GM23338 (cell line): ENCODE measurements around the gene GRIK1.

Source experiments
- CREB1 ChIP-seq: fragments of 250-450 bp; sonication (Bioruptor Pico); IDR thresholded peaks from 2 replicates; pipeline ENCODE4 v1.5.0; 2020; ENCODE audit warnings: low read depth, mild to moderate bottlenecking, moderate library complexity
- CTCF ChIP-seq, 2 experiments: fragments of 200-600 bp in 1 of 2; sonication (generic) in 1 of 2; conservative IDR thresholded peaks; 2 replicates each; pipeline versions ENCODE4 v1.5.1 to v1.6.1; 2016 to 2017; ENCODE audit warnings: antibody characterized with exemption in 2 of 2, low read depth in 2 of 2, mild to moderate bottlenecking in 2 of 2, moderate library complexity in 1 of 2
- EZH2 ChIP-seq: fragments of 200-600 bp; sonication (generic); IDR thresholded peaks from one replicate; pipeline ENCODE4 v1.8.0; 2017; ENCODE audit warnings: antibody characterized with exemption, mild to moderate bottlenecking, low read depth; ENCODE audit not compliant: unreplicated experiment
- EZH2phosphoT487 ChIP-seq: fragments of 200-600 bp; sonication (generic); IDR thresholded peaks from one replicate; pipeline ENCODE4 v1.8.1; 2018; ENCODE audit warnings: antibody characterized with exemption; ENCODE audit not compliant: unreplicated experiment
- POLR2AphosphoS5 ChIP-seq: IDR thresholded peaks from 2 replicates; pipeline ENCODE4 v1.6.1; 2016; ENCODE audit warnings: antibody characterized with exemption, low read depth
- REST ChIP-seq: IDR thresholded peaks from one replicate; pipeline ENCODE4 v1.6.1; 2018; ENCODE audit warnings: antibody characterized with exemption; ENCODE audit not compliant: unreplicated experiment
- ZNF462 ChIP-seq: fragments of 250-450 bp; sonication (Bioruptor Pico); IDR thresholded peaks from 2 replicates; pipeline ENCODE4 v1.5.0; 2020; ENCODE audit warnings: mild to moderate bottlenecking, moderate library complexity

GRCh38 chr21:29892379-29892778 is 47.4 kb downstream of the GRIK1 start:
- TF ChIP-seq POLR2AphosphoS5 (no peak), CREB1 (no peak), CTCF (conservative IDR thresholded peaks at IDR 0.05; ENCODE audit: low read depth in 2 of 2) (no peak), EZH2 (no peak), REST (no peak), EZH2phosphoT487 (no peak), ZNF462 (CRISPR knock-in tag) (no peak)
